ENCODE data around the gene FGR. TPM values are rescaled to one million over a fixed set of nuclear protein-coding genes. Genes with fewer than 3 reads are reported as not detected.

Gene FGR
- total and polyA plus RNA-seq, 8 donors = 3.1 to 126 (median 4.7) TPM

GRCh38 chr1:27612718-27613117 lies 22.3 kb downstream of the FGR start:
- no peaks in the 10 kb centered on the region for H3K27me3 ChIP-seq
- peak overlapping the region in 1 of 2 donors; percentile 18 for H3K27ac ChIP-seq
- DNase-seq (peak in 1 of 4 donors; percentile 29), ATAC-seq (no peak)
- H3K36me3 ChIP-seq = peaks cover 0 to 67% of the 10 kb centered on the region in 2 donors
- TF ChIP-seq, protein P1, sequence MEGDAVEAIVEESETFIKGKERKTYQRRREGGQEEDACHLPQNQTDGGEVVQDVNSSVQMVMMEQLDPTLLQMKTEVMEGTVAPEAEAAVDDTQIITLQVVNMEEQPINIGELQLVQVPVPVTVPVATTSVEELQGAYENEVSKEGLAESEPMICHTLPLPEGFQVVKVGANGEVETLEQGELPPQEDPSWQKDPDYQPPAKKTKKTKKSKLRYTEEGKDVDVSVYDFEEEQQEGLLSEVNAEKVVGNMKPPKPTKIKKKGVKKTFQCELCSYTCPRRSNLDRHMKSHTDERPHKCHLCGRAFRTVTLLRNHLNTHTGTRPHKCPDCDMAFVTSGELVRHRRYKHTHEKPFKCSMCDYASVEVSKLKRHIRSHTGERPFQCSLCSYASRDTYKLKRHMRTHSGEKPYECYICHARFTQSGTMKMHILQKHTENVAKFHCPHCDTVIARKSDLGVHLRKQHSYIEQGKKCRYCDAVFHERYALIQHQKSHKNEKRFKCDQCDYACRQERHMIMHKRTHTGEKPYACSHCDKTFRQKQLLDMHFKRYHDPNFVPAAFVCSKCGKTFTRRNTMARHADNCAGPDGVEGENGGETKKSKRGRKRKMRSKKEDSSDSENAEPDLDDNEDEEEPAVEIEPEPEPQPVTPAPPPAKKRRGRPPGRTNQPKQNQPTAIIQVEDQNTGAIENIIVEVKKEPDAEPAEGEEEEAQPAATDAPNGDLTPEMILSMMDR (IDR thresholded peaks at IDR 0.05) = no peak
- no peaks in the 10 kb centered on the region for H3K9me3 ChIP-seq
- intact Hi-C loops (cut with DNase I) = loop anchor here in 1 of 2 donors (10.0 kb wide), 1 partner anchor 308 kb away; no protein-coding TSS in a partner anchor
- peaks cover 0 to 57% of the 10 kb centered on the region in 2 donors for H3K4me1 ChIP-seq
- no peak overlapping the region for H3K4me3 ChIP-seq

GRCh38 chr1:27611450-27611849 lies 23.5 kb downstream of the FGR start:
- ATAC-seq (no peak), DNase-seq (no peak)
- Histone ChIP-seq H3K4me3 (no peak overlapping the region), H3K4me1 (peaks cover 0 to 49% of the 10 kb centered on the region in 2 donors), H3K27me3 (no peaks in the 10 kb centered on the region), H3K27ac (no peak overlapping the region), H3K36me3 (peaks cover 0 to 55% of the 10 kb centered on the region in 2 donors), H3K9me3 (no peaks in the 10 kb centered on the region)
- TF ChIP-seq, protein P1 (IDR thresholded peaks at IDR 0.05) = no peak
- intact Hi-C loops (cut with DNase I) = loop anchor here in 1 of 2 donors (2.0 to 10.0 kb wide), 2 partner anchors 51 to 307 kb away; no protein-coding TSS in a partner anchor

GRCh38 chr1:27609618-27610240 lies 25.3 kb downstream of the FGR start:
- peaks cover 4 to 47% of the 10 kb centered on the region in 2 donors for H3K4me1 ChIP-seq
- no peaks in the 10 kb centered on the region for H3K27me3 ChIP-seq
- H3K4me3 ChIP-seq = no peak overlapping the region
- TF ChIP-seq, protein P1 (IDR thresholded peaks at IDR 0.05) = no peak
- intact Hi-C loops (cut with DNase I) = loop anchor here (2.0 to 10.0 kb wide), 4 partner anchors 53 to 305 kb away; no protein-coding TSS in a partner anchor
- H3K27ac ChIP-seq = peak overlapping the region in 1 of 2 donors; percentile 61
- ATAC-seq (no peak), DNase-seq (no peak)
- no peaks in the 10 kb centered on the region for H3K9me3 ChIP-seq
- H3K36me3 ChIP-seq = peaks cover 0 to 37% of the 10 kb centered on the region in 2 donors

- Histone ChIP-seq H3K27ac (peak overlapping the region in 1 of 2 donors; percentile 61), H3K27me3 (no peaks in the 10 kb centered on the region), H3K9me3 (no peaks in the 10 kb centered on the region), H3K4me3 (no peak overlapping the region), H3K4me1 (peaks cover 4 to 47% of the 10 kb centered on the region in 2 donors), H3K36me3 (peaks cover 0 to 32% of the 10 kb centered on the region in 2 donors)
- TF ChIP-seq, protein P1 (IDR thresholded peaks at IDR 0.05) = no peak
- intact Hi-C loops (cut with DNase I) = loop anchor here (5.0 kb wide), 2 partner anchors 53 to 207 kb away; no protein-coding TSS in a partner anchor
- DNase-seq = no peak
- ATAC-seq = no peak
Measured at GRCh38 chr1:27609210-27609555, 25.8 kb downstream of the FGR start.

- H3K4me1 ChIP-seq = peaks cover 4 to 45% of the 10 kb centered on the region in 2 donors
- H3K27ac ChIP-seq = no peak overlapping the region
- no peak for ATAC-seq
- TF ChIP-seq, protein P1 (IDR thresholded peaks at IDR 0.05) = no peak
- H3K27me3 ChIP-seq = peaks cover 0 to 11% of the 10 kb centered on the region in 2 donors
- DNase-seq = peak in 1 of 4 donors; percentile 59
- no peaks in the 10 kb centered on the region for H3K9me3 ChIP-seq
- H3K4me3 ChIP-seq = no peak overlapping the region
- intact Hi-C loops (cut with DNase I) = loop anchor here (5.0 kb wide), 2 partner anchors 55 to 205 kb away; no protein-coding TSS in a partner anchor
- peaks cover 0 to 13% of the 10 kb centered on the region in 2 donors for H3K36me3 ChIP-seq
Measured at GRCh38 chr1:27607239-27607804, 27.7 kb downstream of the FGR start.
